Body of pancreas (tissue), 4 donors: ENCODE results near the gene PKIB.

Experiments
- POLR2A ChIP-seq, 3 donors: fragments of 450-650 bp; IDR thresholded peaks; one replicate each; pipeline ENCODE4 v1.6.1; 2016; ENCODE audit warnings: antibody characterized with exemption in 3 of 3, mild to moderate bottlenecking in 2 of 3
- TF ChIP-seq, protein P1 (sequence below), 7 experiments: fragments of 450-650 bp in 4 of 7; fragments of 200-600 bp in 3 of 7; sonication (generic) in 3 of 7; IDR thresholded peaks; one replicate each; pipeline ENCODE4 v1.5.1; 2016 to 2019; ENCODE audit warnings: antibody characterized with exemption in 7 of 7

GRCh38 chr6:122736163-122736562, 126.0 kb downstream of the PKIB start:
- TF ChIP-seq, protein P1, sequence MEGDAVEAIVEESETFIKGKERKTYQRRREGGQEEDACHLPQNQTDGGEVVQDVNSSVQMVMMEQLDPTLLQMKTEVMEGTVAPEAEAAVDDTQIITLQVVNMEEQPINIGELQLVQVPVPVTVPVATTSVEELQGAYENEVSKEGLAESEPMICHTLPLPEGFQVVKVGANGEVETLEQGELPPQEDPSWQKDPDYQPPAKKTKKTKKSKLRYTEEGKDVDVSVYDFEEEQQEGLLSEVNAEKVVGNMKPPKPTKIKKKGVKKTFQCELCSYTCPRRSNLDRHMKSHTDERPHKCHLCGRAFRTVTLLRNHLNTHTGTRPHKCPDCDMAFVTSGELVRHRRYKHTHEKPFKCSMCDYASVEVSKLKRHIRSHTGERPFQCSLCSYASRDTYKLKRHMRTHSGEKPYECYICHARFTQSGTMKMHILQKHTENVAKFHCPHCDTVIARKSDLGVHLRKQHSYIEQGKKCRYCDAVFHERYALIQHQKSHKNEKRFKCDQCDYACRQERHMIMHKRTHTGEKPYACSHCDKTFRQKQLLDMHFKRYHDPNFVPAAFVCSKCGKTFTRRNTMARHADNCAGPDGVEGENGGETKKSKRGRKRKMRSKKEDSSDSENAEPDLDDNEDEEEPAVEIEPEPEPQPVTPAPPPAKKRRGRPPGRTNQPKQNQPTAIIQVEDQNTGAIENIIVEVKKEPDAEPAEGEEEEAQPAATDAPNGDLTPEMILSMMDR (IDR thresholded peaks at IDR 0.05) = no peak
- TF ChIP-seq POLR2A (IDR thresholded peaks at IDR 0.05) = no peak
